GM23248 (cell line): ENCODE measurements around the gene DIDO1. TPM values are rescaled to one million over a fixed set of nuclear protein-coding genes. Genes with fewer than 3 reads are reported as not detected.
"Not testable (repeated sequence)": the region's sequence is repeated elsewhere in the genome, so short reads cannot be mapped to it uniquely, and the experiment has no call there.

Experiments used
- DNase-seq: peaks from one replicate; pipeline ENCODE4 v3.0.0-alpha.2; 2015
- H2AFZ ChIP-seq: fragments of 200-600 bp; sonication (generic); 2 replicates; pipeline ENCODE4 v1.6.1; 2016; ENCODE audit warnings: antibody characterized with exemption
- H3F3A ChIP-seq: fragments of 200-600 bp; sonication (generic); 2 replicates; pipeline ENCODE4 v1.6.1; 2016; ENCODE audit warnings: mild to moderate bottlenecking, antibody characterized with exemption, mixed run types; ENCODE audit not compliant: insufficient read depth
- H3K27ac ChIP-seq: fragments of 200-600 bp; sonication (generic); 2 replicates; pipeline ENCODE4 v1.5.1; 2016; ENCODE audit warnings: mild to moderate bottlenecking
- H3K27me3 ChIP-seq: fragments of 200-600 bp; sonication (generic); replicated peaks from 2 replicates; pipeline ENCODE4 v1.6.1; 2016; ENCODE audit warnings: mild to moderate bottlenecking; ENCODE audit not compliant: insufficient read depth
- H3K36me3 ChIP-seq: fragments of 200-600 bp; sonication (generic); 2 replicates; pipeline ENCODE4 v1.6.1; 2016; ENCODE audit warnings: low read depth, mild to moderate bottlenecking
- H3K4me1 ChIP-seq: fragments of 200-600 bp; sonication (generic); 2 replicates; pipeline ENCODE4 v1.6.1; 2016; ENCODE audit warnings: mild to moderate bottlenecking; ENCODE audit not compliant: insufficient read depth
- H3K4me2 ChIP-seq: fragments of 200-600 bp; sonication (generic); one replicate; pipeline ENCODE4 v1.6.1; 2016; ENCODE audit warnings: mild to moderate bottlenecking; ENCODE audit not compliant: unreplicated experiment
- H3K4me3 ChIP-seq: fragments of 200-600 bp; sonication (generic); 2 replicates; pipeline ENCODE4 v1.5.1; 2016; ENCODE audit warnings: mild to moderate bottlenecking
- H3K79me2 ChIP-seq: fragments of 200-600 bp; sonication (generic); 2 replicates; pipeline ENCODE4 v1.6.1; 2016; ENCODE audit warnings: mild to moderate bottlenecking; ENCODE audit not compliant: insufficient read depth
- H3K9ac ChIP-seq: fragments of 200-600 bp; sonication (generic); 2 replicates; pipeline ENCODE4 v1.6.1; 2016; ENCODE audit warnings: mild to moderate bottlenecking
- H3K9me2 ChIP-seq: fragments of 200-600 bp; sonication (generic); 2 replicates; pipeline ENCODE4 v1.6.1; 2016; ENCODE audit warnings: mixed run types, mild to moderate bottlenecking, moderate library complexity; ENCODE audit not compliant: insufficient read depth
- H3K9me3 ChIP-seq: fragments of 200-600 bp; sonication (generic); one replicate; pipeline ENCODE4 v1.6.1; 2017; ENCODE audit warnings: low read depth
- H4K20me1 ChIP-seq: fragments of 200-600 bp; sonication (generic); 2 replicates; pipeline ENCODE4 v1.6.0; 2016; ENCODE audit not compliant: insufficient read depth
- EZH2 ChIP-seq: fragments of 200-600 bp; sonication (generic); IDR thresholded peaks from 2 replicates; pipeline ENCODE4 v1.6.1; 2018; ENCODE audit warnings: antibody characterized with exemption, mild to moderate bottlenecking; ENCODE audit not compliant: insufficient read depth, poor library complexity, severe bottlenecking
- EZH2phosphoT487 ChIP-seq: fragments of 200-600 bp; sonication (generic); IDR thresholded peaks from 2 replicates; pipeline ENCODE4 v1.6.1; 2018; ENCODE audit warnings: antibody characterized with exemption, moderate library complexity, mild to moderate bottlenecking, low read depth; ENCODE audit not compliant: insufficient read depth
- WGBS, 2 experiments: methylation state at CpG; one replicate each; pipeline ENCODE4 v1.1.6; 2015 to 2017; ENCODE audit warnings: low lambda C conversion rate in 2 of 2, low coverage in 1 of 2; ENCODE audit errors: missing lambda C conversion rate in 2 of 2; 5-methylcytosine and 5-hydroxymethylcytosine counted together
- in situ Hi-C: fragments of 300-500 bp; cut with MboI; formaldehyde crosslinking; loops from 2 replicates; pipeline ENCODE4 v1.15.0; 2020
- polyA plus RNA-seq: library from polyadenylated mRNA; unstranded; fragments of >200 nt; fragmentation: Nextera tagmentation; extraction: Ambion mirVana; gene quantifications from 2 replicates; pipeline ENCODE4 v1.2.1, GENCODE V29; 2016
- total RNA-seq: library from RNA; depleted of rRNA; stranded (reverse); fragments of >200 nt; shearing (Covaris generic); gene quantifications from 2 replicates; pipeline ENCODE4 v1.2.3, GENCODE V29; 2014

Gene DIDO1
- total and polyA plus RNA-seq, 2 experiments from 2014 or later = 16.2 to 37.1 TPM

DNA sequence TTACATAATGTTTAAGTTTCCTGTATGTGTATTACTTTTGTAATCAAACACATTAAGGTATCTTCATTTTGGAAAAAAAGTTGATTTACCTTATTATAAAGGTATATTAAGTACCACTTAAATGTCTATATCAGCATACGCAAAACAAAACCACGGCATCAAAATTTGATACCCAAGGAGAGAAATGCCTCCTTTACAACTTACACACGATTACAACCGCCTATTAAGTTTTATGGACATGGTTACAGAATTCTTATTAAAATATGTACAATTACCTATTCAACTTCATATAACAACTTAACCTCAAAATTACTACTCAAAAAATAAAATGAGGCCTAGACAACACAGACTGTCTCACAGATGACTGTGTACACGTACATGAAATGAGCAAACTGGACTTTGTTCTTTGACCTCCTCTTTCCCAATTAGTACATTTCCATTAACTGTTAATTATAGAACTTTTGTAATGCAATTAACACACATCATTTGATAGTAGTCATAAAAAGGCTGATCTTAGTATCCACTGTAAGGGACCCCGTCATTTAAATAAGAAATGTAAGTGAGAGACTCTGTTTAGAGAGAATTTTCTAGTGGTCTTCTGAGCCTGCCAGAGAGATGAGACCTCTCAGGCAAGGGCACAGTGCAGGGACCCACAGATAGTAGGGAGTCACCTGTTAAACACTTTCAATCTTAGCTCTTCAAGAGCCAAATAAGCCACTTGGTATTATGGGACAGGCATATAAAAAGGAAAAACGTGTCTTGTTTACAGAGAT lies 2.5 kb downstream of the DIDO1 start:
- Histone ChIP-seq H2AFZ (no peak overlapping the region), H3K9me3 (no peaks in the 10 kb centered on the region), H3K36me3 (no peaks in the 10 kb centered on the region), H3K27ac (peak overlapping the region; percentile 95), H3K9ac (peak overlapping the region; percentile 99), H3K4me3 (peak overlapping the region; percentile 95), H3K27me3 (no peaks in the 10 kb centered on the region), H3K4me2 (peak overlapping the region; percentile 91), H3K4me1 (peaks cover 58% of the 10 kb centered on the region), H3K9me2 (no peaks in the 10 kb centered on the region), H4K20me1 (peaks cover 32% of the 10 kb centered on the region), H3K79me2 (peaks cover 96% of the 10 kb centered on the region), H3F3A (peaks cover 51% of the 10 kb centered on the region)
- WGBS, 2 experiments = 45 to 47% methylated on average over 7 of the region's 7 CpGs
- TF ChIP-seq EZH2 (no peak), EZH2phosphoT487 (no peak)
- in situ Hi-C loops = no loop called here
- peak; percentile 38 for DNase-seq

- H2AFZ ChIP-seq, H3K36me3 ChIP-seq, H3K9me2 ChIP-seq, H3K9me3 ChIP-seq, H3K27me3 ChIP-seq, in situ Hi-C loops: not testable (repeated sequence)
- peak overlapping the region; percentile 91 for H3K4me2 ChIP-seq
- DNase-seq = peak; percentile 97
- 25 to 28% methylated on average over 17 of the region's 17 CpGs for WGBS, 2 experiments
- H3K4me1 ChIP-seq = peaks cover 52% of the 10 kb centered on the region
- peaks cover 39% of the 10 kb centered on the region for H4K20me1 ChIP-seq
- peak overlapping the region; percentile 99 for H3K9ac ChIP-seq
- H3K79me2 ChIP-seq = peaks cover 96% of the 10 kb centered on the region
- H3K27ac ChIP-seq = peak overlapping the region; percentile 95
- H3F3A ChIP-seq = peaks cover 45% of the 10 kb centered on the region
- peak overlapping the region; percentile 95 for H3K4me3 ChIP-seq
Measured at GRCh38 chr20:62923059-62923668, 3.1 kb downstream of the DIDO1 start.

GRCh38 chr20:62922451-62922921 lies 3.8 kb downstream of the DIDO1 start:
- H4K20me1 ChIP-seq = peaks cover 45% of the 10 kb centered on the region
- H3K4me1 ChIP-seq = peaks cover 52% of the 10 kb centered on the region
- no peaks in the 10 kb centered on the region for H3K9me2 ChIP-seq
- peak; percentile 19 for DNase-seq
- H3K27me3 ChIP-seq = no peaks in the 10 kb centered on the region
- peak overlapping the region; percentile 95; the same call in 1 of the 2 replicates for H3K4me3 ChIP-seq
- H3K36me3 ChIP-seq = no peaks in the 10 kb centered on the region
- peaks cover 96% of the 10 kb centered on the region for H3K79me2 ChIP-seq
- in situ Hi-C loops = no loop called here
- H3K4me2 ChIP-seq = peak overlapping the region; percentile 91
- peak overlapping the region; percentile 95 for H3K27ac ChIP-seq
- peaks cover 45% of the 10 kb centered on the region for H3F3A ChIP-seq
- no peak overlapping the region for H2AFZ ChIP-seq
- no peaks in the 10 kb centered on the region for H3K9me3 ChIP-seq
- peak overlapping the region; percentile 99 for H3K9ac ChIP-seq
- WGBS, 2 experiments = 61 to 66% methylated on average over 14 of the region's 14 CpGs
- TF ChIP-seq EZH2 (no peak), EZH2phosphoT487 (no peak)

GRCh38 chr20:62921119-62921687 lies 5.1 kb downstream of the DIDO1 start:
- H3K9me2 ChIP-seq = no peaks in the 10 kb centered on the region
- H3K4me2 ChIP-seq = no peak overlapping the region
- peaks cover 57% of the 10 kb centered on the region for H4K20me1 ChIP-seq
- 47 to 53% methylated on average over 8 of the region's 8 CpGs for WGBS, 2 experiments
- no peak overlapping the region for H2AFZ ChIP-seq
- H3K79me2 ChIP-seq = peaks cover 97% of the 10 kb centered on the region
- H3F3A ChIP-seq = peaks cover 45% of the 10 kb centered on the region
- in situ Hi-C loops = no loop called here
- H3K27ac ChIP-seq = peak overlapping the region; percentile 71
- DNase-seq = peak; percentile 85
- H3K27me3 ChIP-seq = no peaks in the 10 kb centered on the region
- TF ChIP-seq EZH2 = no peak
- H3K36me3 ChIP-seq = no peaks in the 10 kb centered on the region
- H3K9ac ChIP-seq = peak overlapping the region; percentile 15; the same call in 1 of the 2 replicates
- H3K4me3 ChIP-seq = no peak overlapping the region
- no peaks in the 10 kb centered on the region for H3K9me3 ChIP-seq
- H3K4me1 ChIP-seq = peaks cover 49% of the 10 kb centered on the region
